Stimulated activated CD4-positive, alpha-beta T cell treated with anti-CD3 and anti-CD28 coated beads, Interleukin-4, amount 100 ng/mL, for 48 hours (primary cell): Measurements from ENCODE around the gene SERPINE1.

Experiments
- DNase-seq, 2 donors: peaks; one replicate each; pipeline ENCODE4 v3.0.0-alpha.2; 2020; ENCODE audit warnings: low read depth in 2 of 2

Gene SERPINE1

GRCh38 chr7:101154693-101155102 lies 27.8 kb downstream of the SERPINE1 start:
- no peak for DNase-seq

GRCh38 chr7:101155303-101155702 lies 28.4 kb downstream of the SERPINE1 start:
- no peak for DNase-seq

DNA sequence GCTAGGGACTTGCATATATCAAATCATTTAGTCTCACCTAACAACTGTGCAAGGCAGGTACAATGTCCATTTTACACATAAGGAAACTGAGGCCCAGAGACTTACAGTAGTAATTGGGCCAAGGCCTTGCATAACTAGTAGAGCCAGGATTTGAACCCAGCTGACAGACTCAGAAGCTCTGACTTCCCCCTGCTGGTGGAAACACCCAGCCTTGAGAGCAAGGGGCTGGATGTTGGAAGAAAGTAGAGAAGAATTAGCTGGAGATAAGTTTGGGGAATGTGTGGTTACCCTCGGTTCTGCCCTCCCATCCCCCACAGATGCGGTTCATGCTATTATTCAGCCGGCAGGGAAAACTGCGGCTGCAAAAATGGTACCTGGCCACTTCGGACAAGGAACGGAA lies 29.4 kb downstream of the SERPINE1 start:
- no peak for DNase-seq

DNA sequence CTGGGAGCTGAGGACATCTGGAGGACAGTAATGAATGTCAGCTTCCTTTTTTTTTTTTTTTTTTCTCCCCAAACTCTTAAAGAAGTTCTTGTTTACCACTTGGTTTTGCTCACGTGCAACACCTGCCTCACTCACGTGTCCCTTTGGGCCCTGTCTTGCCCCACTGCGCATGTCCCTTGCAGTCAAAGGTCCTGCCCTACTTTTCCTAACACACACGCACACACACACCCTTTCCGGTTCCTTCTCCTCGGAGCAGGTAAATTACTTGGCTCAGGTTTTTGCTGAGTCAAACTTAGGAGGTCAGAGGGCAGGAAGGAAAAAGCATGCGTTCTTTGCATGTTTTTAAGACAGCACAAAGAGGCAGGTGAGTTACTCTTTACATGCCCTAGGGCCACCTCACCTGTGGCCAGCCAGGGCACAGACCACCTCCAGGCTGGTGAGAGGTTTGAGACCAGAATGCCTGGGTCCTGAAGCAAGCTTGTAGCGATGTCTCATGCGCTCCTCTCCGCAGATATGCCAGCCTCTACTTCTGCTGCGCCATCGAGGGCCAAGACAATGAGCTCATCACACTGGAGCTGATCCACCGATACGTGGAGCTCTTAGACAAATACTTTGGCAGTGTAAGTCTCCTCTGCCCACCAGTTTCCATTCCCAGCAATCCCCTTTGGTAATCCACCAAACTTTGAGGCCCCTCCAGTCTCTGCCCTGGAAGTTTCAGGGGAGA lies 30.1 kb downstream of the SERPINE1 start:
- no peak for DNase-seq

GRCh38 chr7:101159696-101160674 lies 33.1 kb downstream of the SERPINE1 start:
- DNase-seq: no peak

DNA sequence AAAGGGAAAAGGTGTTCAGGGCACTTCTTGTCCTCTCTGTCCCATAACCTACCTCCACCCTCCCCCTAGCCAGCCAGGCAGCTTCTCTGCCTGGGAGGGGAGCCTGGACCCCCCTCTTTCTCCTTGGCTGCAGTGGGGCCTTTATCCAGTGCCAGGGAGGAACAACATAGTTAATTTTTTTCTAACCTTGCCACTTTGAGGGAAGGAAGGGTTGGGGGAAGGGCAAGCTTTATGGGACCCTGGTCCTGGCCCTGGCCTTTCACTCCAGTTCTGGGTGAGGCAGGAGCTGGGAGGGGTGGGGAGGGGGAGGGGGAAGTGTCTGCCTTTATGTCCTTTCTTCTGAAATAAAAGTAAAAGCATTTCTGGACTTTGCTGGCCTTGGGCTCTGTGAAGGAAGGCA lies 34.0 kb downstream of the SERPINE1 start:
- DNase-seq: no peak

DNA sequence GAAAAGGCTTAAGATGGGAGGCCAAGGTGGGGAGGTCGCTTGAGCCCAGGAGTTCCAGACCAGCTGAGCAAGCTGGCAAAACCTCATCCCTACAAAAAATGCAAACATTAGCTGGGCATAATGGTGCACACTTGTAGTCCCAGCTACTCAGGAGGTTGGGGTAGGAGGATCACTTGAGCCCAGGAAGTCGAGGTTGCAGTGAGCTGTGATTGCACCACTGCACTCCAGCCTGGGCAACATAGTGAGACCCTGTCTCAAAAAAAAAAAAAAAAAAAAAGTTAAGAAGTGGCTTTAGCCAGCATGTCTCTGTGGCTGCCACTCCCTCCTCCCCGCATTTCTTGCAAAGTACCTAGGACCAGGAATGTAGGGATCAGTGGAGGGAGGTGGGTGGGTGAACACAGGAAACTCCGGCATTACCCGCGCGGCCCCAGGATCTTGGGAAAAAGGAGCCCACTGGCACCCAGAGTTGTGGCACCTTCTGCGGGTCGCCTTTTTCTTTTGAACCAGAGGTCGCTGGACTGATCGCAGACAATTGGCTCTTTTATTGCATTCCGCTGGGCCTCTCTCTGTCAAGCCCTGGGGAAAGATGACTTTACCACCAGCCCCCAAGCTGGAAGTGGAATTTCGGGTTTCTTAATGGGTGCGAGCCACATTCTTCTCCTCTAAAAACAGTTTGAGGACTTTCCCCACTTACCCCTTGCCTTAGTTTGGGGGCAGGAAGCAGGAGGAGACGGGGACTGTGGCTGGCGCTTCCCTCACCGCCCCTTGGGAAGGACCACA lies 35.0 kb downstream of the SERPINE1 start:
- DNase-seq: no peak

- no peak for DNase-seq
Observed at GRCh38 chr7:101162551-101163278, 35.8 kb downstream of the SERPINE1 start.

GRCh38 chr7:101163279-101164070 lies 36.6 kb downstream of the SERPINE1 start:
- DNase-seq: no peak

DNA sequence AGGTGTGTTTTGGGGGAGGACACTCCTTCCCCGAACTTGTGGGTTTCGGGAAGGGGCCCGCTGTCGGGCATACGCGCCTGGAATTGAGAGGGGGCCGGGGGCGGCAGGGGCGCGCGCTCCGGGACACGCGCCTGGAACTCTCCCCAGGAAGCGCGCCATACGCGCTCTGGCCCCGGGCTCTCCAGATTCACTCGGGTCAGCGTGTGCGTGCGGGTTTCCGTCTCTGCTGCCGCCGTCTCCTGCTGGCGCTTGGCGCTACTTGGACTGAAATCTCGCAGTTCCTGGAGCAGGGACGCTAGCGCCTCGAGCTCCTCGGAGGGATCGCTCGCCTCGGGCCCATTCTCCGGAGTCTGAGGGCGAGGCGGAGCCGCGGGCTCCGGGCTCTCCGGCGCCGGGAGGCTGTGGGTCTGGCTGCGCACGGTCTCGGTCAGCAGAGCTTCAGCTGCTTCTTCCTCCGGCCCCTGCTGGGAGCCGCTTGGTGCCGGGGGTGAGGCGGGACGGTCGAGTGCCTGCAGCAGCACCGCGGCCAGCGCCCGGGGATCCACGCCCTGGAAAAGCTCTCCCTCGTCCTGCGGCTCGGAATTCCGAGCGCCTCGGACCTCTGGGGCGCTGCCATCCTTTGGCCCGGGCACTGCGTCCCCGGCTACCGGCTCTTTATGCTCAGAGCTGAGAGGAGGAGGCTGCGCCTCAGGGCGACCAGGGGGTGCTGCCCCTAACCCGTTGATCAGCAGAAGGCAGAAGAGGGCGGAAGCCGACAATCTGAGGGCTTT lies 37.4 kb downstream of the SERPINE1 start:
- DNase-seq: no peak

DNA sequence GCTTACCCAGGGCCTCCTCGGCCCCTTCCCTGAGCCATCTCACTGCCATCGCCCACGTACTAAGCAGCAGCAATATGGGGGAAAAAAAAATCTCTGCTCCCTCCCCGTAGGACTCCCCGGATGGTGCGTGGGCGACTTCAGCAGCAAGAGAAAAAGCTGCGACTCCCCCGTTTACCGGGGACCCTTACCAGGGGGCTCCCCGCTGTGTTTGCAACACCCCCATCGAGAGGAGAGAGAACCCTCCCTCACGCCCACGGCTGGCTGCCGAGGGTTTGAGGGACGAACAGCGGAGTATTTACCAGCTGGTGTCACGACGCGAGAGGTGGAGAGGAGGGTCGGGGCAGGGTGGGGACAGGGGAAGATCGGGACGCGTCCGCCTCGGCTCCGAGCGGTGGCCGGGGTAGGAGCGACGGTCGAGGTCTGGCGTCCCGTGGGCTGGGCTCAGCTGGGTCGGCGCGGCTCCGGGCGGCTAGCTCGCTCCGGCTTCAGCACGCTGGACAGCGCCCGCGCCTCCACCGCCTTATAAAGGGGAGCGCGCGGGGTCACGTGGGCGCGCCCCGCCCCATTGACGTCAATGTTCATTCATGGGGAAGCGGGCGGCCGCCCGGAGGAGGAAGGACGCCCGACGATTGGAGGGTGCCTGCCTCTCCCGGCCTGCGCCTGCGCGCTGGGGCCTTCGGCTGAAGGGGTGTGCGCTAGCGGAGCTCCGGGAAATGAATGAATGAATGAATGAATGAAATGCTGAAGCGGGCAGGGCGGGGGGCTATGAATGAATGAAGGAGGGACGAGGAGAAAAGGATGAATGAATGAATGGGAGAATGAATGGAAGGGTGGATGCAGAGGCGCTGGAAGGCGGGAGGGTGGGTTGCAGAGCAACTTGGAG lies 38.4 kb downstream of the SERPINE1 start, which contains the start of gene VGF:
VGF (minus strand) TSS at position 495 of the 883 bp plus-strand sequence. CDS start 726 bp downstream, outside the sequence.
- peak; percentile 88 to 92 for DNase-seq

DNA sequence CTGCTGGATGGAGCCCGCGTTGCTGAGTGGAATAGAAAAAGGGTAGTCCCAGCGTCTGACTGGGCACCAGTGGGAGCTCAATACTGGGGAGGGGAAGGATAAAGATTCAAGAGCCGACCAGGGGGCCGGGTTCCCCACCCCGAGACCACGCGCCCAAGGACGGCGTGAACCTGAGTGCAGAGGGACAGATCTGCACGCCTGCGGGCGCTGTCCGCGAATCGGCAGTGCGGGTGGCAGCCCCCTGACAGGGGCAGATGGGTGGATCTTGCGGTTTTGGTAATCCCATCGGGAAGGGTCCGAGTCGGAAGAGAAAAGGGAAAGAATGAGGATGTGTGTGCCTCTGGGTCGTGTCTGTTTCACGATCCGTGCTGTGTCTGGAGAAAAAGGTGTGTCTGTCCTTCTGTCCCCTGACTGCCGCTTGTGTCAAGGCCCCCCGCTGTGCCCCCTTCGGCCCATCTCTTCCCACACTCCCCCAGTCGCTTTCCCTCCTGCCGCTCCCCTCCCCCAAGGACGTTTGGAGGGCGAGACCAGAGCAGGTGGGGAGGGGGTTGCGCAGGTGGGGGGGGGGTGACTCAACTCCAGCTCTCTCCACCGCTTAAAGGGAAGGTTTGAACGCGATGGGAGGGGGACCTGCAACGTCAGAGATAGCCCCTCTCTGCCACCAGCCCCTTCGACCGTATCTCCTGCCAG lies 39.2 kb downstream of the SERPINE1 start:
- no peak for DNase-seq

DNA sequence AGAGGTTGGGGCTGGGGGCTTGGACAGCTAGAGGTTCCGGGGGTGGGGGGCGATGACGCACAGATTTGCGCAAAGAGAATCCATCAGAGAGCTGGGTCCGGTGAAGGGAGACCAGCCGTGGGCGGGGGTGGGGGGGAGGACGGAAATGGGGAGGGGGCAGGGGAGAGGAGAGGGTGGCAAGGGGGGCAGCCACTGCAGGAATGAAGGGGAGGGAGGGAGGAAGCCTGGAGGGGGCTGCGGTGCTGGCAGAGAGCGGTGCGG lies 39.7 kb downstream of the SERPINE1 start:
- no peak for DNase-seq

DNA sequence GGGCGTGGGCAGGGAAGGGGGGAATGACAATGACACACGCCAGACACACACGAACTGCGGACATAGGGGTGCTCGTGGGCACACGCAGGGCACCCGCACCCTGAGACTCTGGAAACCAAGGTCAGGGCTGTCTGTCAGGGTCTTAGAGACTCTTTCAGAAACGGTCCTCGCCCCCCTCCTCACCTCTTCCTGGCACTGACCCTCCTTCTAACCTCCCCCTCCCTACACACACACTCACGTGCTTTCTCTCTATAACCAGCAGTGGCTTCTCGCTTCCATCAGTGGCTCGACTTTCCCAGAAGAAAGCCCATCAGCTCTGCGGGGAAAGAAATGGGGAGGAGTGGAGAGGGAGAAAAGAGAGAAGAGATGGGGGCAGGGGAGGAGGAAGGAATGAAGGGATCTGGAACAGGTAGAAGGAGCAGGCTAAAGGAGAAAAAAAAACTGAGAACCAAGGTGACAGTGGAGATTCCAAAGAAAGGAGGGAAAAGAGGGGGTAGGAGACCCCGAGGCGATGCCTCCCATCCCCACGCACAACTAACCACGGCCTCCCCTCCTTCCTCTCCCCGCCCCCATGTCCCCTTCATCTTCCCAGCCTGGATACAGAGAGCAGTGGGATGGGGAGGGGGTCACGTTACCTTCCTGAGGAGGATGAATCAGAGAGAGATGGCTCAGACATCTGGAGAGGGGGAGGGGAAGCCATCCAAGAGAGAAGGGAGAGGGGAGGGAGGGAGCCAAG lies 40.2 kb downstream of the SERPINE1 start:
- no peak for DNase-seq

DNA sequence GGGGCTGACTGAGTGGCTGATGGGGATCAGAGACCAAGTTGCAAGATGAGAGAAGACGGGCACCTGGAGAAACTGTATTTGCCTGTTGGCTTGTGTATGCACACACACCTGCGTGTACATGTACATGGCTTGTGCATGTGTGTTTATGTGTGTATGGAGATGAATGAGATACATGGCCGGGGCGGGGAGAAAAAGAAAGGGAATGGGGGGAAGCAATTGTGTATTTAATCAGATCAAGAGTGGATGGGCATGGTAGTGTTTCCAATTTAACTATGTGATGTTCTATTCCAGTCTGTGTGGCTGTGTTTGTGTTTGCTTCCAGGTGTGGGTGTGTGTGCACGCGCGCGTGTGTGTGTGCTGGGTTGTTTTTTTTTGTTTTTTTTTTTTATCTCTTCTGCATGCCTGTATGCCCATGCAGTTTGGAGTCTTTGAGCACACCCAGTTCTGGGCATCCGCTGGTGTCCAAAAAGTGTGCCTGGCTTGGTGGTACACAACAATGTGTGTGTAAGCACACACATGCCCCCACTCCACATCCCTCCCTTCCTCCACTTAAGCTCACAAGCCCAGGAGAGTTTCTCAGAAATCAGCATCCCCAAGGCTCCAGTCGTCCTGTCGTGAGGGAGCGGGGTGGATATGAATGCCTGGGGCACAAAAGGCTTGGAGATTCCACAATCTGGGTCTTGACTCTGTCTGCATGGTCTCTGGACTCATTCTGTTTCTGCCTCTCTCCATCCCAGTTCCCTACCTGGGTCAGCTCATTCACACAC lies 40.9 kb downstream of the SERPINE1 start:
- no peak for DNase-seq

DNA sequence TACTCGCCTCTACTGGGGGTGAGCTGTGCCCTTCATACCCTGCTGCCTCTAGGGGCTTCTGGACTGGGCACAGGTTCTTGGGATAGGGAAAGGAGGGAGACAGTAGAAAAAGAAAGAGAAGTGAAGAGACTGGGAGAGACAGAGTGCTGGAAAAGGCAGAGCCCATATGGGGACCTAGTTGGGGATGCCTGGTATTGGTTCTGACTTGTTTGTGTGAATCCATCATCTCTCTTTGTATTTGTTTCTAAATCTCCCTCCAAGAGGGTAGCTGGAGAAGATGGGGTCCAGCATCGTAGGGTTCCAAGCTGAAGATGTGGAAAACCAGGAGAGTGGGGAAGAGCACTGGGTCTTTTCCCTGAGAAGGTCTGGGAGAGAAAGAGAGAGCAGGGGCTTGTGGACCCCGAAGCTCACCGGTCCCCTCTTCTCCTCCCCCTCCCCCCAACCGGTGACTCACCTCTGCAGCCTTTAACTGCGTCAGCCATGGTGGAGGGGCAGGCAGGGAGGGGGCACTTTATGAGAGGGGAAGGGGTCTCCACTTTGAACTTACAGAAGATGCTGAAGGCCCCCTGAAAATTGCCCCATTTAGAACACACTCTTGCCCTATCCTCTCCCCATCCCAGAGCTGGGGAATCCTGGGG lies 41.6 kb downstream of the SERPINE1 start:
- DNase-seq: no peak
